ENCODE data around the gene RALGDS. TPM values are rescaled to one million over a fixed set of nuclear protein-coding genes. Genes with fewer than 3 reads are reported as not detected.

Gene RALGDS
- total and polyA plus RNA-seq, 2 donors (not counting 3 experiments of a cell fraction or from before 2014, with no cell fraction given): 41.4 to 60.0 TPM

DNA sequence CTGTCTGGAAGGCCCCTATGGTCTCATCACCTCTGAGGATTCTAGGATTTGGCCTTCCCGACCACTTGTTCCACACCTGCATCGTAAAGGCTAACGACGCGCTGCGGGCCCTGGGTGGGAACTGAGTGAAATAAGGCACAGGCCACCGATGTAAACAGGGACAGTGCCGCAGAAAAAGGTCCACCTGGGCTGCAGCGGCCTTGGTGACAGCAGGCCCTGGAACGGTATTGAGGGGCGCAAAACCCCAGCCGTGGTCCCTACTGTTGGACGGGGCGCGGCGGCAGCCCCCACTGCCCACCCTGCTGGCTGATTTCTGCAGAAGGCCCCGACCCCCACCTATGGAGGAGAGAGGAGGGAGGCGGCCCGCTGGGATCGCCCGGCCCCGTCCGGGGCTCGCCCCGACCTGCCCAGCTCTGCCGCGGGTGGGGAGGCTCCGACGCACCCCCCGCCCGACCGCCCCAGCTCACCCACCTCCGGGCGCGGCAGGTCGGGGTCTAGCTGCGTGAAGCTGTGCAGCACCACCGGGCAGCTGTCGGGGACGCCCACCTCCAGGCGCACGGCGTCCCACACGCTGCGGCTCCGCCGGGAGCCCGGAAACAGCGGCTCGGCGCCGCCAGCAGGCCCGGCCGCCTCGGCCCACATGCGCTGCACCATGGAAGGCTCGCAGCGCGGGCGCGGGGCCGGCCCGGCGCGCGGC lies 391 bp downstream of the RALGDS start:
- Histone ChIP-seq H3K9me3 (replicated peaks; ENCODE audit: control insufficient read depth, insufficient read depth, low read length) (no peaks in the 10 kb centered on the region), H3K27ac (ENCODE audit: insufficient read depth, low read depth, low read length) (no peak overlapping the region), H3K4me3 (replicated peaks in 1 of 3; ENCODE audit: insufficient read depth in 1 of 3, low read depth in 1 of 3, low read length in 3 of 3) (peak overlapping the region; percentile 34 to 45 (median 41)), H3K27me3 (ENCODE audit: control insufficient read depth in 2 of 2, insufficient read depth in 2 of 2, low read length in 2 of 2) (no peaks in the 10 kb centered on the region), H3K4me2 (ENCODE audit: insufficient read depth, low read length) (peak overlapping the region; percentile 31), H3K36me3 (ENCODE audit: control insufficient read depth in 2 of 2, extremely low read depth in 1 of 2, insufficient read depth in 2 of 2, low read length in 2 of 2) (no peaks in the 10 kb centered on the region), H2AFZ (ENCODE audit: low read depth, low read length) (peak overlapping the region; percentile 9), H3K9ac (replicated peaks; ENCODE audit: extremely low read depth, insufficient read depth, low read length) (peak overlapping the region; percentile 47), H4K20me1 (replicated peaks; ENCODE audit: control insufficient read depth, extremely low read depth, insufficient read depth, low read length) (no peaks in the 10 kb centered on the region), H3K9me1 (replicated peaks; ENCODE audit: control insufficient read depth, extremely low read depth, insufficient read depth, low read length) (no peaks in the 10 kb centered on the region), H3K4me1 (ENCODE audit: control insufficient read depth, extremely low read depth, insufficient read depth, low read length) (peaks cover 23% of the 10 kb centered on the region), H3K79me2 (ENCODE audit: control insufficient read depth, insufficient read depth, low read length) (no peaks in the 10 kb centered on the region)
- no peak for TF ChIP-seq JUN (IDR thresholded peaks at IDR 0.05; ENCODE audit: borderline replicate concordance, insufficient read depth, insufficient read length, low read depth)
- peak; percentile 33 for TF ChIP-seq POLR2AphosphoS5 (IDR thresholded peaks at IDR 0.05; ENCODE audit: insufficient read depth, low read depth, low read length)
- intact Hi-C loops (cut with micrococcal nuclease): loop anchor here (1.0 to 2.0 kb wide), 4 partner anchors 15 to 905 kb away; partner anchors contain the start of gene BRD3OS
- ChIA-PET CTCF (interaction anchor here (5.3 kb wide), 1 partner anchor 23 kb away, joined by 72 read pairs; no protein-coding TSS in a partner anchor), POLR2A (no interaction called here)
- BruUV-seq (replicated peaks): no TSS peak
- DNase-seq (ENCODE audit: low read depth, low spot score): no peak
- dilution Hi-C loops (cut with MboI; ENCODE audit: extremely low pct_ligation_motif_present, low sequenced_read_pairs): no loop called here
- no peak for FAIRE-seq

DNA sequence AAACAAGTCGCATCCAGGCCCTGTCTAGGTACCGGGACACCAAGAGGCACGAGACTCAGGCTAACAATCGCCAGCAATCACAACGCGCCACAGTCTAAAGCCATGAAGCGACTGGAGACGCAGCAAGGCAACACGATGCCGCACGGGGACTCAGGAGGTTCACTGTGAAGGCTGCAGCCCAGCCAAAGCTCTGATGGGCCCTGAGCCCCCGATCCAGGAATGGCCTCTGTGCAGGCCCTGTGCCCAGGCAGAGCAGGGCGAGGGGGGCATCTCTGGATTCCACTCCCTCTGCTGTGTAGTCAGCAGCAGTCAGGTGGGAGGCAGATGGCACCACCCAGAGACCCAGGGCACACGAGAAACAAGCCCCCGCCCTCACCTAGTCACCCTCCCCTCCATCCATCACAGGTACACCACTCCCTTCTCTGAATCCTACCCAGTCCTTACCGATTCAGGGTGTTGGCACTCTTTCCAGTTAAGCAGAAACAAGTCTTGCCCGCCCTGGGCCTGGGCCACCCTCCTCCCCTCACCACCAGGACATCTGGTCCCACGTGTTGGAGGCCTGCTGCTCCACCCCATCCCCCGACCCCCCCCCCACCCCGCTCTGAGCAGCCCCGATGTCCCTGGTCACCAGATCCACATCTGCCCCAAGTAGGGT lies 1.1 kb downstream of the RALGDS start:
- intact Hi-C loops (cut with micrococcal nuclease) (loop anchor here (2.0 kb wide), 1 partner anchor 15 kb away; no protein-coding TSS in a partner anchor), dilution Hi-C loops (cut with MboI; ENCODE audit: extremely low pct_ligation_motif_present, low sequenced_read_pairs) (no loop called here)
- Histone ChIP-seq H3K9ac (replicated peaks; ENCODE audit: extremely low read depth, insufficient read depth, low read length) (peak overlapping the region; percentile 47), H3K27ac (ENCODE audit: insufficient read depth, low read depth, low read length) (no peak overlapping the region), H2AFZ (ENCODE audit: low read depth, low read length) (no peak overlapping the region), H3K4me2 (ENCODE audit: insufficient read depth, low read length) (peak overlapping the region; percentile 35), H3K4me3 (replicated peaks in 1 of 3; ENCODE audit: insufficient read depth in 1 of 3, low read depth in 1 of 3, low read length in 3 of 3) (peak overlapping the region in 2 of 3 experiments; percentile 41 to 45), H3K9me3 (replicated peaks; ENCODE audit: control insufficient read depth, insufficient read depth, low read length) (no peaks in the 10 kb centered on the region), H4K20me1 (replicated peaks; ENCODE audit: control insufficient read depth, extremely low read depth, insufficient read depth, low read length) (no peaks in the 10 kb centered on the region), H3K9me1 (replicated peaks; ENCODE audit: control insufficient read depth, extremely low read depth, insufficient read depth, low read length) (no peaks in the 10 kb centered on the region), H3K27me3 (ENCODE audit: control insufficient read depth in 2 of 2, insufficient read depth in 2 of 2, low read length in 2 of 2) (no peaks in the 10 kb centered on the region), H3K79me2 (ENCODE audit: control insufficient read depth, insufficient read depth, low read length) (no peaks in the 10 kb centered on the region), H3K4me1 (ENCODE audit: control insufficient read depth, extremely low read depth, insufficient read depth, low read length) (peaks cover 20% of the 10 kb centered on the region), H3K36me3 (ENCODE audit: control insufficient read depth in 2 of 2, extremely low read depth in 1 of 2, insufficient read depth in 2 of 2, low read length in 2 of 2) (no peaks in the 10 kb centered on the region)
- no peak for DNase-seq (ENCODE audit: low read depth, low spot score)
- no peak for FAIRE-seq
- BruUV-seq (replicated peaks): no TSS peak
- CTCF ChIA-PET: interaction anchor here (1.2 to 5.3 kb wide), 5 partner anchors 14 to 28 kb away, joined by 4 to 72 read pairs (median 6); no protein-coding TSS in a partner anchor
- TF ChIP-seq MYC (IDR thresholded peaks at IDR 0.05; ENCODE audit: low read depth, low read length) (no peak), POLR2A (IDR thresholded peaks at IDR 0.05; ENCODE audit: low read depth, low read length) (no peak), EZH2 (IDR thresholded peaks at IDR 0.05; ENCODE audit: borderline replicate concordance, low read depth, low read length, severe bottlenecking) (peak; percentile 49)
- POLR2A ChIA-PET: interaction anchor here (1.4 to 2.0 kb wide), 2 partner anchors 14 to 24 kb away, joined by 3 to 13 read pairs; no protein-coding TSS in a partner anchor

All from endothelial cell of umbilical vein (primary cell).